HepG2 (cell line): Measurements from ENCODE around the gene YPEL3. TPM values are rescaled to one million over a fixed set of nuclear protein-coding genes. Genes with fewer than 3 reads are reported as not detected.

Source experiments
- ATF7-NPFF ChIP-seq: sonication (generic); formaldehyde crosslinking; IDR thresholded peaks from 2 replicates; pipeline ENCODE4 v1.8.1; 2023; ENCODE audit warnings: mild to moderate bottlenecking, low read depth, missing genetic modification reagents, moderate library complexity
- E2F1 ChIP-seq: sonication (generic); formaldehyde crosslinking; IDR thresholded peaks from 2 replicates; pipeline ENCODE4 v1.5.0; 2020; ENCODE audit warnings: missing genetic modification reagents
- HNF4G ChIP-seq, 2 experiments: sonication (generic) in 1 of 2; formaldehyde crosslinking in 1 of 2; IDR thresholded peaks; 2 replicates each; pipeline versions ENCODE4 v1.4.0 to v1.6.1; 2011 to 2020; ENCODE audit warnings: borderline replicate concordance in 2 of 2, low read depth in 2 of 2, mild to moderate bottlenecking in 2 of 2, low read length in 1 of 2, missing genetic modification reagents in 1 of 2, moderate library complexity in 1 of 2
- HOXA3 ChIP-seq: sonication (generic); formaldehyde crosslinking; IDR thresholded peaks from 2 replicates; pipeline ENCODE4 v1.5.0; 2020; ENCODE audit warnings: missing genetic modification reagents
- IKZF1 ChIP-seq: fragments of 450-650 bp; IDR thresholded peaks from 2 replicates; pipeline ENCODE4 v1.7.1; 2016
- KDM5B ChIP-seq: sonication (generic); formaldehyde crosslinking; IDR thresholded peaks from 2 replicates; pipeline ENCODE4 v1.4.0; 2020; ENCODE audit warnings: missing genetic modification reagents, mild to moderate bottlenecking, borderline replicate concordance
- RARG ChIP-seq: sonication (generic); formaldehyde crosslinking; IDR thresholded peaks from 2 replicates; pipeline ENCODE4 v1.4.0; 2020; ENCODE audit warnings: low read depth, mild to moderate bottlenecking, missing genetic modification reagents
- REXO4 ChIP-seq: sonication (generic); formaldehyde crosslinking; IDR thresholded peaks from 2 replicates; pipeline ENCODE4 v1.8.0; 2022; ENCODE audit warnings: missing genetic modification reagents, mild to moderate bottlenecking, borderline replicate concordance
- SP2 ChIP-seq: sonication (generic); formaldehyde crosslinking; IDR thresholded peaks from 2 replicates; pipeline ENCODE4 v1.5.1; 2020; ENCODE audit warnings: mild to moderate bottlenecking, missing genetic modification reagents
- TARDBP ChIP-seq: sonication (generic); formaldehyde crosslinking; IDR thresholded peaks from 2 replicates; pipeline ENCODE4 v1.8.0; 2022; ENCODE audit warnings: mild to moderate bottlenecking, missing genetic modification reagents
- TCF12 ChIP-seq, 2 experiments: fragments of 450-650 bp in 1 of 2; sonication (generic) in 1 of 2; formaldehyde crosslinking in 1 of 2; IDR thresholded peaks; 2 replicates each; pipeline versions ENCODE4 v1.6.1 to v1.8.0; 2017 to 2022; ENCODE audit warnings: antibody characterized with exemption in 1 of 2, mild to moderate bottlenecking in 1 of 2, missing genetic modification reagents in 1 of 2, moderate library complexity in 1 of 2
- TOE1 ChIP-seq: sonication (generic); formaldehyde crosslinking; IDR thresholded peaks from 2 replicates; pipeline ENCODE4 v1.4.0; 2020; ENCODE audit warnings: mild to moderate bottlenecking, missing genetic modification reagents
- TOPORS ChIP-seq: sonication (generic); formaldehyde crosslinking; IDR thresholded peaks from 2 replicates; pipeline ENCODE4 v1.8.0; 2023; ENCODE audit warnings: mild to moderate bottlenecking, missing genetic modification reagents
- XRCC5 ChIP-seq: fragments of 200-400 bp; formaldehyde crosslinking; optimal IDR thresholded peaks from 2 replicates; pipeline ENCODE3; 2017; ENCODE audit warnings: mild to moderate bottlenecking, low read length
- YEATS2 ChIP-seq: sonication (generic); formaldehyde crosslinking; IDR thresholded peaks from 2 replicates; pipeline ENCODE4 v1.4.0; 2020; ENCODE audit warnings: missing genetic modification reagents, borderline replicate concordance
- ZFX ChIP-seq: sonication (generic); formaldehyde crosslinking; IDR thresholded peaks from 2 replicates; pipeline ENCODE4 v1.4.0; 2020; ENCODE audit warnings: mild to moderate bottlenecking, low read depth, missing genetic modification reagents, moderate library complexity
- ZNF10 ChIP-seq: sonication (generic); formaldehyde crosslinking; IDR thresholded peaks from 2 replicates; pipeline ENCODE4 v1.4.0; 2020; ENCODE audit warnings: mild to moderate bottlenecking, low read depth, missing genetic modification reagents, borderline replicate concordance
- ZNF160 ChIP-seq: sonication (generic); formaldehyde crosslinking; IDR thresholded peaks from 2 replicates; pipeline ENCODE4 v1.8.0; 2022; ENCODE audit warnings: mild to moderate bottlenecking, inconsistent platforms, missing genetic modification reagents
- ZNF367 ChIP-seq: sonication (generic); formaldehyde crosslinking; IDR thresholded peaks from 2 replicates; pipeline ENCODE4 v1.4.0; 2020; ENCODE audit warnings: missing genetic modification reagents, borderline replicate concordance
- ZNF75D ChIP-seq: sonication (generic); formaldehyde crosslinking; IDR thresholded peaks from 2 replicates; pipeline ENCODE4 v1.8.1; 2023; ENCODE audit warnings: missing genetic modification reagents, mild to moderate bottlenecking, borderline replicate concordance
- ZNF775 ChIP-seq: sonication (generic); formaldehyde crosslinking; IDR thresholded peaks from 2 replicates; pipeline ENCODE4 v1.4.0; 2020; ENCODE audit warnings: missing genetic modification reagents, mild to moderate bottlenecking, moderate library complexity, borderline replicate concordance
- ZSCAN20 ChIP-seq: sonication (generic); formaldehyde crosslinking; IDR thresholded peaks from 2 replicates; pipeline ENCODE4 v1.4.0; 2020; ENCODE audit warnings: missing genetic modification reagents, mild to moderate bottlenecking, borderline replicate concordance
- ZSCAN9 ChIP-seq: IDR thresholded peaks from 2 replicates; pipeline ENCODE4 v1.6.1; 2016; ENCODE audit warnings: borderline replicate concordance
- polyA plus RNA-seq, 8 experiments: library from polyadenylated mRNA; depleted of rRNA in 3 of 8; stranded (reverse) in 7 of 8; unstranded in 1 of 8; fragments of >200 nt; fragmentation: Illumina TruSeq in 4 of 8; extraction: Trizol in 4 of 8; gene quantifications; 2 replicates each; pipeline versions ENCODE4 v1.2.1 to v1.2.3, GENCODE V29; 2011 to 2016; ENCODE audit warnings: low read depth in 4 of 8, missing spikeins in 1 of 8, mixed read lengths in 1 of 8; ENCODE audit not compliant: insufficient read depth in 1 of 8
- total RNA-seq, 5 experiments: library from RNA; depleted of rRNA; stranded (reverse); fragments of >200 nt; fragmentation: Illumina TruSeq; extraction: Trizol; gene quantifications; 2 replicates each; pipeline ENCODE4 v1.2.3, GENCODE V29; 2016; ENCODE audit warnings: low read depth in 1 of 5
- TF ChIP-seq, protein P1 (sequence below): sonication (generic); formaldehyde crosslinking; IDR thresholded peaks from 2 replicates; pipeline ENCODE4 v1.8.1; 2023; ENCODE audit warnings: missing genetic modification reagents, mild to moderate bottlenecking, borderline replicate concordance
- TF ChIP-seq, protein P2 (sequence below): sonication (generic); formaldehyde crosslinking; IDR thresholded peaks from 2 replicates; pipeline ENCODE4 v1.4.0; 2020; ENCODE audit warnings: missing genetic modification reagents, mild to moderate bottlenecking, borderline replicate concordance

Gene YPEL3
- total and polyA plus RNA-seq, 2 of the 13 experiments (the other 11 are each of a cell fraction or from before 2014, with no cell fraction given), result 5.4 to 47.0 TPM

DNA sequence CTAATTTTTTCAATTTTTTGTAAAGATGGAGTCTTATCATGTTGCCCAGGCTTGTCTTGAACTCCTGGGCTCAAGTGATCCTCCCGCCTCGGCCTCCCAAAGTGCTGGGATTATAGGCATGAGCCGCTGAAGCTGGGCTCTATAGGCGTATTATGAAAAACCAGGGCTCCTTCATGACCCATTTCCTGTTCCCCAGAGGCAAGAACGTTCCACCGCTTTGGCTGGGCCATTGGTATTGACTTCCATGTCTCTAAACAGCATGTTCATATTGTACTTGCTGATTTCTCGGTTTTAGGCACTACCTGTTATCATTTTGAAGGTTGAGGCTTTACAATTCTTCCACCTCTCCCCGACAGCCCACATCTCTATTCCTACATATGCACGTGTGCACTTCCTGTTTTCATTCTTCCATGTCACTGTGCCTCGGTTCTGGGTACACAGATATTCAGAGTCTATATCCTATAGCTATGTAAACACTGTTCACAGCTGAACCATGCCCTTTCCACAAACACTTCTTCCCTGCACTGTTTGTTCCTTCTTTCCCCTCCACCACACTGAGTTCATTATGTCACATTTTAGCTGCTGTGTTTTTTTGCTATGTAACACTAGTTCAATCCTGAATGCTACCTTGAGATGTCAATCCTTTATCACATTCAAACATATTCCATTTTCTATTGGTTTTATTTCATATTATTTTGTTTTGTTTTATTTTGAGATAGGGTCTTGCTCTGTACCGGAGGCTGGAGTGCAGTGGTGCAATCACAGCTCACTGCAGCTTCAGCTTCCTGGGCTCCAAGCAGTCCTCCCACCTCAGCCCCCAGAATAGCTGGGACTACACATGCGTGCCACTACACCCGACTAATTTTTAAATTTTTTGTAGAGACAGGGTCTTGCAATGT, 43.8 kb upstream of the YPEL3 start (continued):
- TF ChIP-seq, protein P1, sequence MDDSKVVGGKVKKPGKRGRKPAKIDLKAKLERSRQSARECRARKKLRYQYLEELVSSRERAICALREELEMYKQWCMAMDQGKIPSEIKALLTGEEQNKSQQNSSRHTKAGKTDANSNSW (CRISPR knock-in tag), result no peak
- TF ChIP-seq ZNF160 (CRISPR knock-in tag), result no peak
- peak; percentile 80; the same call in 1 of the 2 replicates for TF ChIP-seq HNF4G (IDR thresholded peaks at IDR 0.05; ENCODE audit: borderline replicate concordance, low read depth, low read length)
- peak; percentile 67 for TF ChIP-seq HNF4G (CRISPR knock-in tag; IDR thresholded peaks at IDR 0.05; ENCODE audit: borderline replicate concordance, low read depth)
- peak; percentile 85 for TF ChIP-seq TARDBP
- TF ChIP-seq ZSCAN9, result peak; percentile 98
- TF ChIP-seq ZSCAN20 (CRISPR knock-in tag), result no peak
- no peak for TF ChIP-seq REXO4 (CRISPR knock-in tag)
- TF ChIP-seq ATF7-NPFF (CRISPR knock-in tag), result no peak
- TF ChIP-seq, protein P2, sequence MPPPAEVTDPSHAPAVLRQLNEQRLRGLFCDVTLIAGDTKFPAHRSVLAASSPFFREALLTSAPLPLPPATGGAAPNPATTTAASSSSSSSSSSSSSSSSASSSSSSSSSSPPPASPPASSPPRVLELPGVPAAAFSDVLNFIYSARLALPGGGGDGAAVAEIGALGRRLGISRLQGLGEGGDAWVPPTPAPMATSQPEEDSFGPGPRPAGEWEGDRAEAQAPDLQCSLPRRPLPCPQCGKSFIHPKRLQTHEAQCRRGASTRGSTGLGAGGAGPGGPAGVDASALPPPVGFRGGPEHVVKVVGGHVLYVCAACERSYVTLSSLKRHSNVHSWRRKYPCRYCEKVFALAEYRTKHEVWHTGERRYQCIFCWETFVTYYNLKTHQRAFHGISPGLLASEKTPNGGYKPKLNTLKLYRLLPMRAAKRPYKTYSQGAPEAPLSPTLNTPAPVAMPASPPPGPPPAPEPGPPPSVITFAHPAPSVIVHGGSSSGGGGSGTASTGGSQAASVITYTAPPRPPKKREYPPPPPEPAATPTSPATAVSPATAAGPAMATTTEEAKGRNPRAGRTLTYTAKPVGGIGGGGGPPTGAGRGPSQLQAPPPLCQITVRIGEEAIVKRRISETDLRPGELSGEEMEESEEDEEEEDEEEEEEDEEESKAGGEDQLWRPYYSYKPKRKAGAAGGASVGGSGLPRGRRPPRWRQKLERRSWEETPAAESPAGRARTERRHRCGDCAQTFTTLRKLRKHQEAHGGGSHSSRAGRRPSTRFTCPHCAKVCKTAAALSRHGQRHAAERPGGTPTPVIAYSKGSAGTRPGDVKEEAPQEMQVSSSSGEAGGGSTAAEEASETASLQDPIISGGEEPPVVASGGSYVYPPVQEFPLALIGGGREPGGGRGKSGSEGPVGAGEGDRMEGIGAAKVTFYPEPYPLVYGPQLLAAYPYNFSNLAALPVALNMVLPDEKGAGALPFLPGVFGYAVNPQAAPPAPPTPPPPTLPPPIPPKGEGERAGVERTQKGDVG (CRISPR knock-in tag), result no peak; the same call in 1 of the 2 replicates
- peak; percentile 51 for TF ChIP-seq ZFX (CRISPR knock-in tag)
- TF ChIP-seq YEATS2 (CRISPR knock-in tag), result peak; percentile 64; the same call in 1 of the 2 replicates
- no peak; the same call in 1 of the 2 replicates for TF ChIP-seq SP2 (CRISPR knock-in tag)
- TF ChIP-seq RARG (CRISPR knock-in tag), result no peak
- no peak for TF ChIP-seq ZNF75D (CRISPR knock-in tag)
- TF ChIP-seq XRCC5, result no peak
- no peak for TF ChIP-seq IKZF1
- no peak for TF ChIP-seq ZNF775 (CRISPR knock-in tag)
- TF ChIP-seq E2F1, result no peak
- TF ChIP-seq KDM5B (CRISPR knock-in tag), result no peak
- no peak for TF ChIP-seq TCF12 (IDR thresholded peaks at IDR 0.05)
- TF ChIP-seq TCF12 (CRISPR knock-in tag; IDR thresholded peaks at IDR 0.05), result peak; percentile 85; the same call in 1 of the 2 replicates
- no peak for TF ChIP-seq ZNF367 (CRISPR knock-in tag)
- peak; percentile 87; the same call in 1 of the 2 replicates for TF ChIP-seq HOXA3
- TF ChIP-seq ZNF10 (CRISPR knock-in tag), result no peak
- no peak for TF ChIP-seq TOPORS
- no peak for TF ChIP-seq TOE1
